SH-SY5Y (cell line): ENCODE data around the gene CYB5A.

ENCODE experiments used
- GATA2 ChIP-seq: IDR thresholded peaks from 2 replicates; pipeline ENCODE4 v1.6.1; 2011; ENCODE audit warnings: mild to moderate bottlenecking, low read depth, low read length
- GATA3 ChIP-seq: IDR thresholded peaks from 2 replicates; pipeline ENCODE4 v1.6.1; 2011; ENCODE audit warnings: low read depth, mild to moderate bottlenecking, low read length, moderate library complexity

GRCh38 chr18:74251297-74252038 lies 40.3 kb downstream of the CYB5A start:
- TF ChIP-seq GATA2 (no peak), GATA3 (no peak)
